DMS79 (cell line): ENCODE measurements around the gene PTAR1.
A peak's percentile ranks its signal among the peaks of the same experiment; 100 is the strongest.

ENCODE experiments used
- DNase-seq: peaks from one replicate; lab custom pipeline; 2025; lab: John Stamatoyannopoulos, UW

The PTAR1 gene

GRCh38 chr9:69674112-69674685, 85.6 kb downstream of the PTAR1 start:
- DNase-seq, result peak; percentile 56

GRCh38 chr9:69673311-69673640, 86.5 kb downstream of the PTAR1 start:
- no peak for DNase-seq

DNA sequence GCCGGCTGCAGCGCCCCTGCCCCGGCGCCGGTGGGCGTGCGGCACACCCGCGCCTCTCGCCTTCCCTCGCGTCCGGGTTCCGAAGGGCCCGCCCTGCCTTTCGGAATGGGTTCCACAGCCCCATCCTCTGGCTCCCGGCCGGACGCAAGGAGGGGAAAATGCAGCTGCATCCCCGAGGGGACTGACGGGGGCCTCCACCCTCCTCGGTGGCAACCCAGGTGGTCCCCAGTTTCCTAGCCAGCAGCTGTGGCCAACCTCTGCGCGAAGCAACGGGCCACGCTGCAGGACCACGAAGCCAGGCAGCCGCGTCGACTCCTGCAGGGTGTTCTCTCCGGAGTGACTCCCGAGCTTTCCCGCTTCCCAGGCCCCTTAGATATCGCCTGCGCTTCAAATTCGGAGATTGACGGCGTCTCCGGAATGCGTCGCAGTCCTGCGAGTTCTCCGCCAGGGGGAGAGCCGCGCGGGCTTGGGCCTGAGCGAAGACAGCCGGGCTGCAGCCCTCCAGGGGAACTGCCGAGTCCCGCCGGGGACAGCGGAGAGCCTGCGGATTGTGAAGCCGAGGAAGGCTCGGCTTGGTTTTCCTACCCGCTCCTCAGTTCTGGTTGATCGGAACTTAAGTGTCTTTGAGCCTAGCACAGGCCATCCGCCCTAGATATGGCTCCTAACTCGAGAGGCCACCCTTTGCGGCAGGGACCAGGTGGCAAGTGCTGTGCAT, 87.1 kb downstream of the PTAR1 start:
- DNase-seq, result peak; percentile 79

DNA sequence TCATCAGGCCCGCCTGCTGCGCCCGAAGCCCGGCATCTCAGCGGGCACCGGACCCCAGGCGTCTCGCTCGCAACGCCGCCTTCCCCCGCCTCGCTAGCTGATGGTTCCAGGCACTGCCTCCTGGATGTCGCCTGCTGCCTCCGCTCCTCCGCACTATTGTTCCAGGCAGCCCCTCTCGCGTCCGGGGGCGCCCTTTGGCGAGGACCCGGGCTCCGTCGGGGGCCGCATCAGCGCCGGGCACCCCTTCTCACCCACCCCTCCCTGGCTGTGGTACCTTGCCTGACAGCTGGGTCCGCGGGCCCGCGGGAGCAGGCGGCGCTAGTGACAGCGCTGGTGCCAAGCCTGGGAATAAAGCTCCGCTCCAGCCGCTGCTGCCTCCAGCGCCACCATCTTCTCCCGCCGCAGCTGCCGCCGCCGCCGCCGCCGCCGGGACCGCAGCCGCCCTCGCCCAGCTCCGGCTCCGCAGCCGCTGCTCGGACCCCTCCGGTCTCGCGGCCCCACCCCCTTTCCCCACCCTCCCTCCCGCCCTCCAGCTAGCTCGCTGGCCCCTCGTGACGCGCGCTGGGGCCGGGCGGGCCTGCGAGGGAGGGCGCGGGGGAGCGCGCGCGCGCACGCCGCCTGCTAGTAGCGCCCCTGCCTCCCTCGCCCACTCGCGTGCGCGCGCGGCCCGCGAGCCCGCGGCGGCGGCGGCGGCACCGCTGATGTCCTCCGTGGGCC, 87.8 kb downstream of the PTAR1 start, which contains the start of gene APBA1:
APBA1 (minus strand) TSS at position 493 of the 717 bp plus-strand sequence.
- DNase-seq, result no peak

- no peak for DNase-seq
Measured at GRCh38 chr9:69671311-69671878, 88.4 kb downstream of the PTAR1 start.

GRCh38 chr9:69667306-69667705, 92.5 kb downstream of the PTAR1 start:
- DNase-seq, result no peak

GRCh38 chr9:69660304-69660703, 99.5 kb downstream of the PTAR1 start:
- no peak for DNase-seq
